ENCODE results near the gene ZBTB9. TPM values are rescaled to one million over a fixed set of nuclear protein-coding genes. Genes with fewer than 3 reads are reported as not detected.

The ZBTB9 gene
- total and polyA plus RNA-seq, 5 donors from 2014 or later: 4.5 to 11.7 (median 7.2) TPM

DNA sequence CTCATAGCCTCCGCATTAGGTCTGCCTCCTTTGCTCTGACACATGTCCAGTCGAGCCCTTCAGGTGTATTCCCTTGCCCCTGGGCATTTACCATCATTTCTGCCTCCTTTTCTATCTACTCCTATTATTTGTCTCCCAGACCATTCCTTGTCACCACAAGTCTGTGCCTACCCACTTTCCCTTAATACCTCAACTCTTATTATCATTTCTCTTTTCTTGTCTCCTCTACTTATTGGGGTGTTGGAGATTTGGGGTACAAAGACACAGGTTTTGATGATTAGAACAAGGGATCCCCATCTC is 33.1 kb upstream of the ZBTB9 start:
- Histone ChIP-seq H3K9me3 (ENCODE audit: control insufficient read depth in 2 of 2, low read length in 2 of 2) (no peaks in the 10 kb centered on the region), H3K36me3 (ENCODE audit: control insufficient read depth, insufficient read depth, low read length) (peaks cover 5% of the 10 kb centered on the region), H3K4me3 (ENCODE audit: low read depth, low read length) (no peak overlapping the region), H3K4me1 (ENCODE audit: control insufficient read depth, insufficient read depth, low read length, poor library complexity, severe bottlenecking) (peaks cover 59% of the 10 kb centered on the region), H3K27me3 (ENCODE audit: control insufficient read depth, insufficient read depth, low read length) (no peaks in the 10 kb centered on the region), H3K27ac (ENCODE audit: insufficient read depth, low read length, poor library complexity, severe bottlenecking) (no peak overlapping the region)
- H3K27me3 Mint-ChIP-seq: peaks cover 14% of the 10 kb centered on the region
- ATAC-seq (ENCODE audit: low read depth in 2 of 2) (no peak), DNase-seq (no peak)
- peaks cover 3% of the 10 kb centered on the region for H3K36me3 Mint-ChIP-seq
- H3K27ac Mint-ChIP-seq: peak overlapping the region in 2 of 3 donors; percentile 7 to 22
- peaks cover 14 to 80% (median 49%) of the 10 kb centered on the region in 4 donors for H3K4me1 Mint-ChIP-seq
- peak overlapping the region in 3 of 4 donors; percentile 13 to 88 (median 76) for H3K4me3 Mint-ChIP-seq
- peaks cover 0 to 3% (median 0%) of the 10 kb centered on the region in 7 donors for H3K9me3 Mint-ChIP-seq

- no peaks in the 10 kb centered on the region for H3K9me3 ChIP-seq (ENCODE audit: control insufficient read depth in 2 of 2, low read length in 2 of 2)
- no peaks in the 10 kb centered on the region for H3K36me3 ChIP-seq (ENCODE audit: control insufficient read depth, insufficient read depth, low read length)
- H3K27me3 ChIP-seq (ENCODE audit: control insufficient read depth, insufficient read depth, low read length): no peaks in the 10 kb centered on the region
- Mint-ChIP-seq H3K4me1 (peaks cover 3 to 77% (median 46%) of the 10 kb centered on the region in 4 donors), H3K27ac (peak overlapping the region in 2 of 3 donors; percentile 28 to 67), H3K9me3 (peaks cover 0 to 3% (median 0%) of the 10 kb centered on the region in 7 donors), H3K27me3 (peaks cover 14% of the 10 kb centered on the region), H3K4me3 (peak overlapping the region; percentile 79 to 98 (median 92)), H3K36me3 (peaks cover 3% of the 10 kb centered on the region)
- ATAC-seq (ENCODE audit: low read depth in 2 of 2): no peak
- H3K4me1 ChIP-seq (ENCODE audit: control insufficient read depth, insufficient read depth, low read length, poor library complexity, severe bottlenecking): peaks cover 57% of the 10 kb centered on the region
- no peak overlapping the region for H3K27ac ChIP-seq (ENCODE audit: insufficient read depth, low read length, poor library complexity, severe bottlenecking)
- DNase-seq: no peak
- H3K4me3 ChIP-seq (ENCODE audit: low read depth, low read length): no peak overlapping the region
Measured at GRCh38 chr6:33423777-33424176, 30.6 kb upstream of the ZBTB9 start.

DNA sequence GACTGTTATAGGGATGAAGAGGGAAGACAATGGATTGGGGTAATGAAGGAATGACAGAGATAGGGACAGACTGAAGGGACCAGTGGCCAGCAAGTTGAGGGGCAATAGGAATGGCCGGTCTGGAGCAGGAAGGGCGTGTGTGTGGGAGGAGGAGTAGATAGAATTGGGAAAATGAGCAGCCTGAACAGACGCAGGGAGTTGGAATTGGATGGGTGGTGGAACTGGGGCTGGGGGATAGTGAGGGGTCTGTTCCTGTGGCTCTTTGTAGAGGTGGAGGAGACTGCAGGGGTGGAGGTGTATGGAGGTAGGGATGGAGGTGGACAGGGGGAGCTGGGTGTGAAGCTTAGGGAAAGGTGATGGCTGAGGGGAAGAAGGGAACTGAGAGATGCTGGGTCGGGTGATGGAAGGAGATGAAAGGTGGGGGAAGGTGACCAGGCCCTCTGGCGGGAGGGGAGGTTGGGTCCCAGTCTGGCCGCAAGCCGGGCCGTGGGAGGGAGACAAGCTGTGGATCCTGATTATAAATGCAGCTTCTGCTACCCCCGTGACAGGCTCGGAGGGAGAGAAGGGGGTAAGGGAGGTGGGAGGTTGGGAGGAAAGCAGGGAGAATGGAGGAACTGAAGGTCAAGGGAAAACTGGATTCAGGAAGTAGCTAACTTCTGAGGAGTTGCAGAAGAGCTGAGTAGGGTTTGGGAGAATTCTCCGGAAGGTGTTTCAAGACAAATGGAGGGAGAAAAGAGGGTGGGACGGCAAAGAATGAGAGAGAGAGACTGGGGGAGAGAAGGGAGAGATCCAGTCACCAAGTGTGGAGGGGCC is 29.3 kb upstream of the ZBTB9 start:
- Histone ChIP-seq H3K27ac (ENCODE audit: insufficient read depth, low read length, poor library complexity, severe bottlenecking) (peak overlapping the region; percentile 90), H3K36me3 (ENCODE audit: control insufficient read depth, insufficient read depth, low read length) (no peaks in the 10 kb centered on the region), H3K27me3 (ENCODE audit: control insufficient read depth, insufficient read depth, low read length) (no peaks in the 10 kb centered on the region), H3K4me1 (ENCODE audit: control insufficient read depth, insufficient read depth, low read length, poor library complexity, severe bottlenecking) (peaks cover 59% of the 10 kb centered on the region), H3K4me3 (ENCODE audit: low read depth, low read length) (peak overlapping the region; percentile 81), H3K9me3 (ENCODE audit: control insufficient read depth in 2 of 2, low read length in 2 of 2) (no peaks in the 10 kb centered on the region)
- Mint-ChIP-seq H3K4me1 (peaks cover 10 to 78% (median 51%) of the 10 kb centered on the region in 4 donors), H3K36me3 (peaks cover 3% of the 10 kb centered on the region), H3K4me3 (peak overlapping the region; percentile 87 to 98 (median 96)), H3K9me3 (peaks cover 0 to 3% (median 0%) of the 10 kb centered on the region in 7 donors), H3K27ac (peak overlapping the region; percentile 95 to 100 (median 96)), H3K27me3 (peaks cover 16% of the 10 kb centered on the region)
- DNase-seq (no peak), ATAC-seq (ENCODE audit: low read depth in 2 of 2) (no peak)

DNA sequence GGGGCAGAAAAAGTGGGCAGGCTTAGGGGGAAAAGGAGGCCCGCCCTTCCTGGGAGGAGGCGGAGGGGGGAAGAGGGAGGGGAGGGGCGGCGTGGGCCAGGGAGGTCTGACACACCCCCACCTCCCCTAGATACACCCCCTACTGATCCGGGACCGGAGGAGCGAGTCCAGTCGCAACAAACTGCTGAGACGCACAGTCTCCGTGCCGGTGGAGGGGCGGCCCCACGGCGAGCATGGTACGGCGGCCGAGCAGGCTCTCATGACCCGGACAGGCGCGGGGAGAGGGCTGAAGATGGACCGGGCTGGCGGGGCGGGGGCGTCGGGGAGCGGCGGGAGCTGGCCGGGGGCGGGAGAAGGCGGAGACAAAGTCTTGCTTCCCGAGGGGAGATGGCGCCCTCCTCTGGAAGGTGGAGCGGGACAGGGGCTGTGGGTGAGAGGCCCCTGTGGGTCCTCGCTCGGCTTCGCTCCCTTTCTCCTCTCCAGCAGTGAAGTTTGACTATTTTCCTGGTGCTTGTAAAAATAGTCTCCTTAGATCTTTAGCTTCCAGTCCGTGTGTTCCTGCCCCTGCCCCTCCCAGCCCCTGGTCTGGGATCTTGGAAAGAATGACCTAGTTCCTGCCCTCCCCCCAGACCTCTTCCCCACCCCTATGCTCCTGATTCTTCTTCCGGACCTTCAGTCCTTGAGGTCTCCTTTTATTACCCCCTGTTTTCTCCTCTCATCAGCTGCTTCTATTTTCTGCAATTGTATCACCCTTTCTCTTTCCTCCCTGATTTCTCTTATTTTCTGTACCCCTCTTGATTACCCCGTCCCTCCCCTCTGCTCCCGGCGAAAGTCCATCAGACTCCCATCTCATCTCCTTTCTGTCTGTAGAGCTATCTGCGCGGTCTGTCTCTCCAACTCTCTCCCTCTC is 28.5 kb upstream of the ZBTB9 start:
- DNase-seq (peak; percentile 73 to 89 (median 79)), ATAC-seq (ENCODE audit: low read depth in 2 of 2) (peak; percentile 54 to 59)
- Histone ChIP-seq H3K9me3 (ENCODE audit: control insufficient read depth in 2 of 2, low read length in 2 of 2) (no peaks in the 10 kb centered on the region), H3K27ac (ENCODE audit: insufficient read depth, low read length, poor library complexity, severe bottlenecking) (peak overlapping the region; percentile 90), H3K4me3 (ENCODE audit: low read depth, low read length) (peak overlapping the region; percentile 85), H3K4me1 (ENCODE audit: control insufficient read depth, insufficient read depth, low read length, poor library complexity, severe bottlenecking) (peaks cover 60% of the 10 kb centered on the region), H3K27me3 (ENCODE audit: control insufficient read depth, insufficient read depth, low read length) (no peaks in the 10 kb centered on the region), H3K36me3 (ENCODE audit: control insufficient read depth, insufficient read depth, low read length) (no peaks in the 10 kb centered on the region)
- peaks cover 16% of the 10 kb centered on the region for H3K27me3 Mint-ChIP-seq
- peaks cover 3% of the 10 kb centered on the region for H3K36me3 Mint-ChIP-seq
- peak overlapping the region; percentile 87 to 98 (median 96) for H3K4me3 Mint-ChIP-seq
- peak overlapping the region; percentile 95 to 100 (median 96) for H3K27ac Mint-ChIP-seq
- peaks cover 17 to 83% (median 59%) of the 10 kb centered on the region in 4 donors for H3K4me1 Mint-ChIP-seq
- peaks cover 0 to 3% (median 0%) of the 10 kb centered on the region in 7 donors for H3K9me3 Mint-ChIP-seq

GRCh38 chr6:33426590-33427511 is 27.5 kb upstream of the ZBTB9 start:
- Histone ChIP-seq H3K9me3 (ENCODE audit: control insufficient read depth in 2 of 2, low read length in 2 of 2) (no peaks in the 10 kb centered on the region), H3K4me3 (ENCODE audit: low read depth, low read length) (peak overlapping the region; percentile 85), H3K36me3 (ENCODE audit: control insufficient read depth, insufficient read depth, low read length) (no peaks in the 10 kb centered on the region), H3K27ac (ENCODE audit: insufficient read depth, low read length, poor library complexity, severe bottlenecking) (peak overlapping the region; percentile 90), H3K4me1 (ENCODE audit: control insufficient read depth, insufficient read depth, low read length, poor library complexity, severe bottlenecking) (peaks cover 67% of the 10 kb centered on the region), H3K27me3 (ENCODE audit: control insufficient read depth, insufficient read depth, low read length) (no peaks in the 10 kb centered on the region)
- peaks cover 14 to 79% (median 54%) of the 10 kb centered on the region in 4 donors for H3K4me1 Mint-ChIP-seq
- peaks cover 3% of the 10 kb centered on the region for H3K36me3 Mint-ChIP-seq
- peak; percentile 45 to 55 (median 46) for DNase-seq
- H3K27me3 Mint-ChIP-seq: peaks cover 11% of the 10 kb centered on the region
- peak overlapping the region; percentile 87 to 98 (median 96) for H3K4me3 Mint-ChIP-seq
- H3K27ac Mint-ChIP-seq: peak overlapping the region; percentile 96 to 100 (median 96)
- H3K9me3 Mint-ChIP-seq: peaks cover 0 to 1% (median 0%) of the 10 kb centered on the region in 7 donors
- ATAC-seq (ENCODE audit: low read depth in 2 of 2): no peak

DNA sequence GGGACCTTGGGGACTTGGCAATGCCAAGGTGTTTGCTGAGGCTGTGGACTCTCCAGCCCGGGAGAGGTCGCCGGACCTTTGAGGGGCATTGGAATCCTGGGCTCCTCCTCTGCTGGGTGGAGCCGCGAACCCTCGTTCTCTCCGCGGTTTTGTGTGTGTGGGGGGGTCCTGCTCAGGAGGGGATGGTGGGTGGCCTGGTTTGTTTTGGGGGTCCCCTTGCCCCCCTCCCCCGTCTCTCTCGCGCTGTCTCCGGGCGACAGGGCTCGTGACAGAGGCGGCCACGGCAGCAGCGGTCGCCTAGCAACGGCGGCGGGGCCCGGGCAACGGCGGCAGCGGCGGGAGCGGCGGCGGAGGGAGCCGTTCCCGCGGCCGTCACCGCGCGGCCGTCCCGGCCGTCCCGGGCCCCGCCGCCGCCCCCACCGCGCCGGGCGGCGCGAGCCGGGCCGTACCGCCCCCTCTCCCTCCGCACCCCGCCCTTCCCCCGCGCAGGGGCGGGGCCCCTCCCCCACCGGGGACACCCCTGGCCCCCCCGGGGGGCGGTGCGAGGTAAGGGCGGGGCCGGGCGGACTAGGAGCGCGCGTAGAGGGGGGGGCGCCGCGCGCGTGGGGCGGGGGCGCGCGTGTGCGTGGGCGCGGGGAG is 26.7 kb upstream of the ZBTB9 start:
- Mint-ChIP-seq H3K27ac (peak overlapping the region; percentile 96 to 100 (median 96)), H3K4me3 (peak overlapping the region; percentile 92 to 98 (median 97)), H3K27me3 (peaks cover 11% of the 10 kb centered on the region), H3K4me1 (peaks cover 14 to 87% (median 59%) of the 10 kb centered on the region in 4 donors), H3K9me3 (peaks cover 0 to 1% (median 0%) of the 10 kb centered on the region in 7 donors), H3K36me3 (peaks cover 5% of the 10 kb centered on the region)
- H3K4me1 ChIP-seq (ENCODE audit: control insufficient read depth, insufficient read depth, low read length, poor library complexity, severe bottlenecking): peaks cover 76% of the 10 kb centered on the region
- peak overlapping the region; percentile 85 for H3K4me3 ChIP-seq (ENCODE audit: low read depth, low read length)
- ATAC-seq (ENCODE audit: low read depth in 2 of 2): peak in 1 of 2 donors; percentile 8
- H3K27me3 ChIP-seq (ENCODE audit: control insufficient read depth, insufficient read depth, low read length): no peaks in the 10 kb centered on the region
- peak; percentile 49 to 71 (median 60) for DNase-seq
- no peaks in the 10 kb centered on the region for H3K36me3 ChIP-seq (ENCODE audit: control insufficient read depth, insufficient read depth, low read length)
- peak overlapping the region; percentile 90 for H3K27ac ChIP-seq (ENCODE audit: insufficient read depth, low read length, poor library complexity, severe bottlenecking)
- no peaks in the 10 kb centered on the region for H3K9me3 ChIP-seq (ENCODE audit: control insufficient read depth in 2 of 2, low read length in 2 of 2)
